Subcutaneous adipose tissue (tissue), 4 donors: ENCODE data around the gene TRMT1. TPM values are rescaled to one million over a fixed set of nuclear protein-coding genes. Genes with fewer than 3 reads are reported as not detected.

ENCODE experiments used
- CTCF ChIP-seq: fragments of 450-650 bp; IDR thresholded peaks from one replicate; pipeline ENCODE4 v1.5.1; 2016; ENCODE audit warnings: low read depth, mild to moderate bottlenecking, control low read depth, antibody characterized with exemption, moderate library complexity
- total RNA-seq, 4 donors: library from RNA; depleted of rRNA; stranded (reverse); fragments of >200 nt; gene quantifications; one replicate each; pipeline ENCODE4 v1.1.0, GENCODE V29; 2016

TRMT1 gene
- total RNA-seq, 4 donors from 2014 or later = 19.5 to 35.6 (median 27.2) TPM

GRCh38 chr19:13101590-13102415 lies 14.7 kb downstream of the TRMT1 start:
- no peak for TF ChIP-seq CTCF

GRCh38 chr19:13100841-13101589 lies 15.5 kb downstream of the TRMT1 start:
- TF ChIP-seq CTCF = no peak

- no peak for TF ChIP-seq CTCF
Measured at GRCh38 chr19:13100031-13100588, 16.4 kb downstream of the TRMT1 start.

- TF ChIP-seq CTCF = no peak
Measured at GRCh38 chr19:13099073-13099999, 17.2 kb downstream of the TRMT1 start.

GRCh38 chr19:13098277-13099072 lies 18.1 kb downstream of the TRMT1 start:
- no peak for TF ChIP-seq CTCF

- TF ChIP-seq CTCF = no peak
Measured at GRCh38 chr19:13097463-13098258, 18.9 kb downstream of the TRMT1 start.
